Suppressor macrophage (primary cell): ENCODE measurements around the gene CENPF.

Experiments used
- DNase-seq, 4 experiments: peaks; one replicate each; pipeline ENCODE4 v3.0.0-alpha.2; 2020 to 2022

CENPF gene

GRCh38 chr1:214617843-214618242 lies 14.8 kb downstream of the CENPF start:
- no peak for DNase-seq

- DNase-seq: no peak
These were observed 18.2 kb downstream of the CENPF start for GRCh38 chr1:214621236-214621635.

GRCh38 chr1:214623430-214623829 lies 20.4 kb downstream of the CENPF start:
- DNase-seq: no peak

- DNase-seq: no peak
These were observed 29.1 kb downstream of the CENPF start for GRCh38 chr1:214632091-214632490.

- DNase-seq: no peak
These were observed 30.7 kb downstream of the CENPF start for GRCh38 chr1:214633686-214634085.

GRCh38 chr1:214634267-214634666 lies 31.3 kb downstream of the CENPF start:
- no peak for DNase-seq

GRCh38 chr1:214635086-214635485 lies 32.1 kb downstream of the CENPF start:
- no peak for DNase-seq

- no peak for DNase-seq
These were observed 32.5 kb downstream of the CENPF start for GRCh38 chr1:214635506-214635905.

- DNase-seq: no peak
These were observed 33.4 kb downstream of the CENPF start for GRCh38 chr1:214636436-214636835.

GRCh38 chr1:214637125-214637524 lies 34.1 kb downstream of the CENPF start:
- DNase-seq: no peak

- DNase-seq: peak; percentile 17 to 62 (median 48)
These were observed 34.9 kb downstream of the CENPF start for GRCh38 chr1:214637722-214638458.

- DNase-seq: no peak
These were observed 35.4 kb downstream of the CENPF start for GRCh38 chr1:214638459-214638807.

- DNase-seq: no peak
These were observed 36.0 kb downstream of the CENPF start for GRCh38 chr1:214638997-214639396.

GRCh38 chr1:214640431-214641213 lies 37.6 kb downstream of the CENPF start:
- DNase-seq: no peak

- DNase-seq: no peak
These were observed 38.4 kb downstream of the CENPF start for GRCh38 chr1:214641214-214641895.

- DNase-seq: no peak
These were observed 40.0 kb downstream of the CENPF start for GRCh38 chr1:214643030-214643429.

- DNase-seq: no peak
These were observed 42.7 kb downstream of the CENPF start for GRCh38 chr1:214645712-214646111.

- DNase-seq: no peak
These were observed 45.8 kb downstream of the CENPF start for GRCh38 chr1:214648801-214649200.

GRCh38 chr1:214649607-214650006 lies 46.6 kb downstream of the CENPF start:
- no peak for DNase-seq

- no peak for DNase-seq
These were observed 47.7 kb downstream of the CENPF start for GRCh38 chr1:214650664-214651063.

- no peak for DNase-seq
These were observed 54.3 kb downstream of the CENPF start for GRCh38 chr1:214657299-214657698.

GRCh38 chr1:214658175-214658574 lies 55.2 kb downstream of the CENPF start:
- no peak for DNase-seq

GRCh38 chr1:214658785-214659184 lies 55.8 kb downstream of the CENPF start:
- peak in 1 of 4 experiments; percentile 3 for DNase-seq

GRCh38 chr1:214660190-214660589 lies 57.2 kb downstream of the CENPF start:
- no peak for DNase-seq
